ENCODE measurements around the gene SORCS2.

GRCh38 chr4:7697821-7698220, 505.5 kb downstream of the SORCS2 start:
- TF ChIP-seq CTCF (IDR thresholded peaks at IDR 0.05; ENCODE audit: low read length) (no peak), EZH2 (IDR thresholded peaks at IDR 0.05; ENCODE audit: borderline replicate concordance, low read length) (no peak)

Data from OCI-LY1 (cell line).